ENCODE measurements around the gene MLLT1.

Gene MLLT1

DNA sequence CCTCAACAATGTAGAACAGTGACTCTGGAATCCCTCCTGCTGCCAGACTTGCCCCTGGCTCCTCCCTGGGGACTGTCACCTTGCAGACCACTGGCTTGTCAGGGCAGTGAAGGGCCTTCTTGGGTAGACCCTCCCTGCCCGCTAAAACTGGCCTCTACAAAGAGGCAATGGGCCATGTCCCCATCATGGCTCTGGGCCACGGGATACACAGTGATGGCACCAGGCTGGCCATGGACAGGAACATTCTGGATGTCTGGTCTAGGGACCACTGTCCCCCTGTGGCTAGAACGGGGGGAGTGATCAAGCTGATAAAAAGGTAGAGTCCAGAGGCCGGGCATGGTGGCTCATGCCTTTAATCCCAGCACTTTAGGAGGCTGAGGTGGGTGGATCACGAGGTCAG, 83.4 kb downstream of the MLLT1 start:
- H3K4me3 ChIP-seq (replicated peaks; ENCODE audit: low read depth, low read length): no peak overlapping the region
- TF ChIP-seq, protein P1, sequence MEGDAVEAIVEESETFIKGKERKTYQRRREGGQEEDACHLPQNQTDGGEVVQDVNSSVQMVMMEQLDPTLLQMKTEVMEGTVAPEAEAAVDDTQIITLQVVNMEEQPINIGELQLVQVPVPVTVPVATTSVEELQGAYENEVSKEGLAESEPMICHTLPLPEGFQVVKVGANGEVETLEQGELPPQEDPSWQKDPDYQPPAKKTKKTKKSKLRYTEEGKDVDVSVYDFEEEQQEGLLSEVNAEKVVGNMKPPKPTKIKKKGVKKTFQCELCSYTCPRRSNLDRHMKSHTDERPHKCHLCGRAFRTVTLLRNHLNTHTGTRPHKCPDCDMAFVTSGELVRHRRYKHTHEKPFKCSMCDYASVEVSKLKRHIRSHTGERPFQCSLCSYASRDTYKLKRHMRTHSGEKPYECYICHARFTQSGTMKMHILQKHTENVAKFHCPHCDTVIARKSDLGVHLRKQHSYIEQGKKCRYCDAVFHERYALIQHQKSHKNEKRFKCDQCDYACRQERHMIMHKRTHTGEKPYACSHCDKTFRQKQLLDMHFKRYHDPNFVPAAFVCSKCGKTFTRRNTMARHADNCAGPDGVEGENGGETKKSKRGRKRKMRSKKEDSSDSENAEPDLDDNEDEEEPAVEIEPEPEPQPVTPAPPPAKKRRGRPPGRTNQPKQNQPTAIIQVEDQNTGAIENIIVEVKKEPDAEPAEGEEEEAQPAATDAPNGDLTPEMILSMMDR (IDR thresholded peaks at IDR 0.05; ENCODE audit: low read length, missing control alignments): no peak
- no peak for DNase-seq (ENCODE audit: low read depth)

DNA sequence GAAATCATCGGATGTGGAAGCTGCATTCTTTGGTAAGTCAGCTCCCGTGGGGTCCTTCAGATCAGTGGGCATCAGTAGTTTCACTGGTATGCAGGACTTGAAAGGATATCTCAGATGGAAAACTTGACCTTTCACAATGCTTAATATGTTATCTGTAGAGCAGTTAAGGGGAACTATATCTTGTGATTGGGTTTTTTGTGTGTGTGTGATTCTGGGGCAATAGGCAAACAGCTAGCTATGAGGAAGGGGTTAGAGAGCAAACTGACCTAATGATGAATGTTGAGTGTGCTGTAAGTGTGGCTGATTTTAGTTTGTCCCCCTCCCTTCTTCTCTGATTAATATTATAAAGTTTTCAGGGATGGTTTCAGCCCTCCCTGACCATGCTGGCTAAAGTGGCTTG, 91.0 kb downstream of the MLLT1 start:
- DNase-seq (ENCODE audit: low read depth): no peak
- no peak overlapping the region for H3K4me3 ChIP-seq (replicated peaks; ENCODE audit: low read depth, low read length)
- TF ChIP-seq, protein P1 (IDR thresholded peaks at IDR 0.05; ENCODE audit: low read length, missing control alignments): no peak

DNA sequence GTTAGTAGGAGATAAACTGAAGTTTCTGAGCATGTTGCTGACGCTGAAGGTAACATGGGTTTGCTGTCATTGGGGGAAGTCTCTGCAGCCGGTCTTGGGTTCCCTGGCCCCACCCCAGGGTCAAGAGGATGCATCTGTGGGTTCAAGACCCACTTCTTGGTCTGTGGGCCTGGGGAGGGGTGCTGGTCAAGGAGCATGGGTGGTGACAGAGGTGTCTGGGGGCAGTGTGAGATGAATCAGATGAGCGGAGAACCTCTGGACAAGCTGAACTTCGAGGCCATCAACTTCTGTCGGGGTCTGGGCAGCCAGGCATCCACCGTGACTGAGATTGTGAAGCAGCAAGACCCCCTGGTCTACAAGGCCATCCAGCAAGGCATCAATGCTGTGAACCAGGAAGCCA, 92.4 kb downstream of the MLLT1 start:
- DNase-seq (ENCODE audit: low read depth): no peak
- TF ChIP-seq, protein P1 (IDR thresholded peaks at IDR 0.05; ENCODE audit: low read length, missing control alignments): no peak
- H3K4me3 ChIP-seq (replicated peaks; ENCODE audit: low read depth, low read length): no peak overlapping the region

DNA sequence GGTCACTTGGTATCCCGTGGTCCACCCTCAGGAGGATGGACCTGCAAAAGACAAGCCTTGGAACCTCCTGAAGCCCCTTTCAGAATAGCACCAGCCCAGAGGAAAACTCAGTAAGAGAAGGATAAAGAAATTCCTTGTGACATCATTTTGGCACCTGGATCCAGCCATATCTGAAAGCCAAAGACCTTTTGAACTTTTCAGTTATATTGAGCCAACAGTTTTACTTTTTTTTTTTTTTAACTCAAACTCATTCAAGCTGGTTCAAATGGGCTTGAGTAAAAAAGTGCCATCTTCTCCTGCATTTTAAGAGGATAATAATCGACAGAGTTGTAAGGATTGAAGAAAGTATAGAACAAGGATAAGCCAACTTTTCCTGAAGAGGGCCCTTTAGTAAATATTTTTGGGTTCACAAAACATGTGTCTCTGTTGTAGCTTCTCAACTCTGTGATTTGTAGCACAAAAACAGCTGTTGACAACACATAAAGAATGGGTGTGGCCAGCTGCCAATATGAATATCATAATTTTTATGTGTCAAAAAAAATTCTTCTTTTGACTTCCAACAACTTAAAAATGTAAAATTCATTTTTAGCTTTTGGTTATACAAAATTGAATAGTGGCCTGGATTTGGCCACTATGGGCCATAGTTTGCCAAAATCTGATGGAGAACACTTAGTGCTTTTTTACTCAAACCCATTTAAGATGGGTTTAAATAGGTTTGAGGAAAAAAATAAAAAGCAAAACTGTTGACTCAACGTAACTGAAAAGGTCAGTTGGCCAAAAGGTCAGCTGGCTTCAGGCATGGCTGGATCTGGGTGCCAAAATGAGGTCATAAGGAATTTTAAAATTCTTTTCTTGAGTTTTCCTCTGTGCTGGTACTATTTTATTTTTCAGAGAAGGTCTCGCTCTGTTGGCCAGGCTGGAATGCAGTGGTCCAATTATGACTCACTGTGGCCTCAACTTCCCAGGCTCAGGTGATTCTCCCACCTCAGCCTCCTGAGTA, 93.6 kb downstream of the MLLT1 start:
- DNase-seq (ENCODE audit: low read depth): no peak
- no peak overlapping the region for H3K4me3 ChIP-seq (replicated peaks; ENCODE audit: low read depth, low read length)
- TF ChIP-seq, protein P1 (IDR thresholded peaks at IDR 0.05; ENCODE audit: low read length, missing control alignments): no peak

DNA sequence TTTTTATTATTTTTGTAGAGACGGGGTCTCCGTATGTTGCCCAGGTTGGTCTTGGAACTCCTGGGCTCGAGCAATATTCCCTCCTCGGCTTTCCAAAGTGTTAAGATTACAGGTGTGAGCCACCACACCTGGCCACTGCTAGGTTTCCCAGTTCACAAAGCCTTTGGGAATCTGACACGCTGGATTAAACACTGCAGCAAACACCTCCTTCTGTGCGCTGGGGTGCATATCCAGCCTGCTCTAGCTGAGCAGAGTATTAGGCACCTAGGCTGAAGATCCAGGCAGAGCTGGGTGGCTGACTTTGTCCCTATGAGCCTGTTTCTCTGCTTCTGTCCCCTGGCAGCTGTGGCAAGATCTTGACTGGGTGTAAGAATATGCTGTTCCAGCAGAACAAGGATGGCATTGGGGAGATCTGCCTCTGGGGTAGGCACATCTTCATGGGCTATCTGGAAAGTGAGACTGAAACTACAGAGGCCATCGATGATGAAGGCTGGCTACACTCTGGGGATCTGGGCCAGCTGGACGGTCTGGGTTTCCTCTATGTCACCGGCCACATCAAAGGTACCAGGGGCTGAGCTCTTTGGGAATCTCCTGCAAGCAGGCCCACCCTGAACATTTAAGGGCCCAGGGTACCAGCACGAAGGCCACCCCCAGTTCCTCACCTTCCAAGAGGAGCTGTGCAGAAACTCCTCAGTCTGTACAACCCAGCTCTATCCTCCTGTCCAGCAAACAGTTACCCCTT, 94.5 kb downstream of the MLLT1 start:
- no peak overlapping the region for H3K4me3 ChIP-seq (replicated peaks; ENCODE audit: low read depth, low read length)
- TF ChIP-seq, protein P1 (IDR thresholded peaks at IDR 0.05; ENCODE audit: low read length, missing control alignments): no peak
- no peak for DNase-seq (ENCODE audit: low read depth)

DNA sequence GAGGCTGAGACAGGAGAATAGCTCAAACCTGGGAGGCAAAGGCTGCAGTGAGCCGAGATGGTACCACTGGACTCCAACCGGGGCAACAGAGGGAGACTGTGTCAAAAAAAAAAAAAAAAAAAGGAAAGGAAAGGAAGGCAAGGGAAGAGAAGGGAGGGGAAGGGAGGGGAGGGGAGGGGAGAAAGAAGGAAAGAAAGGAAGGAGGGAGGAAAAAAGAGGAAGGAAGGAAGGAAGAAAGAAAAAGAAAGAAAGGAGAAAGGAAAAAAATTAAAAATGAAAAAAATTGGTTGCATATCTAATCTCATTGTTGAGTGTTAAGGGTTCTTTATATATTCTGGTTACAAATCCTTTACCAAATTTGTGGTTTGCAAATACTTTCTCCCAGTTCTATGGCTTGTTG, 98.7 kb downstream of the MLLT1 start:
- TF ChIP-seq, protein P1 (IDR thresholded peaks at IDR 0.05; ENCODE audit: low read length, missing control alignments): no peak
- H3K4me3 ChIP-seq (replicated peaks; ENCODE audit: low read depth, low read length): no peak overlapping the region
- DNase-seq (ENCODE audit: low read depth): no peak

All from fibroblast of pulmonary artery (primary cell).